Upper lobe of left lung (tissue), 6 donors: ENCODE data around the gene HTR2B. TPM values are rescaled to one million over a fixed set of nuclear protein-coding genes. Genes with fewer than 3 reads are reported as not detected.

Experiments used
- ATAC-seq, 2 donors: fragments of 200-7000 bp; cut with Tn5 transposase; one replicate each; pipeline ENCODE4 v1.9.1; 2022; ENCODE audit warnings: mild to moderate bottlenecking in 2 of 2, moderate library complexity in 2 of 2; ENCODE audit not compliant: low FRiP score in 2 of 2
- DNase-seq, 2 donors: peaks; one replicate each; pipeline ENCODE4 v3.0.0-alpha.2; 2019 to 2020
- H3K27ac ChIP-seq, 4 donors: fragments of 200-600 bp; sonication (generic); one replicate each; pipeline ENCODE4 v1.5.1; 2016 to 2019
- H3K27me3 ChIP-seq, 4 donors: fragments of 200-600 bp; sonication (generic); one replicate each; pipeline ENCODE4 v1.5.1; 2017 to 2019
- H3K36me3 ChIP-seq, 4 donors: fragments of 200-600 bp; sonication (generic); one replicate each; pipeline ENCODE4 v1.5.1; 2016 to 2019
- H3K4me1 ChIP-seq, 4 donors: fragments of 200-600 bp; sonication (generic); one replicate each; pipeline ENCODE4 v1.5.1; 2018 to 2019
- H3K4me3 ChIP-seq, 4 donors: fragments of 200-600 bp; sonication (generic); one replicate each; pipeline ENCODE4 v1.5.1; 2017 to 2019; ENCODE audit warnings: mild to moderate bottlenecking in 2 of 4, moderate library complexity in 1 of 4
- H3K9me3 ChIP-seq, 4 donors: fragments of 200-600 bp; sonication (generic); one replicate each; pipeline ENCODE4 v1.5.1; 2018 to 2019
- CTCF ChIP-seq, 6 experiments: fragments of 450-650 bp in 4 of 6; fragments of 200-600 bp in 2 of 6; sonication (generic) in 2 of 6; IDR thresholded peaks; one replicate each; pipeline ENCODE4 v1.5.1; 2016 to 2019; ENCODE audit warnings: antibody characterized with exemption in 6 of 6
- EP300 ChIP-seq, 4 donors: sonication (generic); formaldehyde crosslinking; IDR thresholded peaks; one replicate each; pipeline ENCODE4 v1.5.1; 2017; ENCODE audit warnings: antibody characterized with exemption in 4 of 4, control low read depth in 2 of 4
- POLR2A ChIP-seq, 4 donors: fragments of 450-650 bp; IDR thresholded peaks; one replicate each; pipeline ENCODE4 v1.5.1; 2016 to 2017; ENCODE audit warnings: antibody characterized with exemption in 4 of 4, mild to moderate bottlenecking in 2 of 4
- POLR2AphosphoS5 ChIP-seq, 2 donors: sonication (generic); formaldehyde crosslinking; IDR thresholded peaks; one replicate each; pipeline ENCODE4 v1.5.1; 2017; ENCODE audit warnings: antibody characterized with exemption in 2 of 2
- WGBS, 2 donors: methylation state at CpG; one replicate each; pipeline ENCODE4 v1.1.5; 2017 to 2018; 5-methylcytosine and 5-hydroxymethylcytosine counted together
- total RNA-seq, 6 donors: library from RNA; depleted of rRNA in 4 of 6; stranded (reverse); fragments of >200 nt in 4 of 6; gene quantifications; one replicate each; pipeline versions ENCODE4 v1.1.0 to v1.2.1, GENCODE V29; 2016 to 2021
- donor health status: DM: no; HTN: no; CAD: no; lungs with moderate emphysema.
- donor health status: DM: no; HTN: yes; CAD: no; lungs with severe emphysema.

HTR2B gene
- total RNA-seq, 6 donors from 2014 or later: 0.15 to 1.0 (median 0.37) TPM; not detected in 1

GRCh38 chr2:231126123-231126522 is 1.3 kb upstream of the HTR2B start:
- H3K4me1 ChIP-seq: peaks cover 0 to 17% (median 4%) of the 10 kb centered on the region in 4 donors
- H3K27ac ChIP-seq: no peak overlapping the region
- no peaks in the 10 kb centered on the region for H3K27me3 ChIP-seq
- WGBS, 2 donors: 94 to 95% methylated on average over 7 of the region's 7 CpGs
- H3K36me3 ChIP-seq: no peaks in the 10 kb centered on the region
- peak in 1 of 2 donors; percentile 31 for DNase-seq
- ATAC-seq: no peak
- H3K9me3 ChIP-seq: no peaks in the 10 kb centered on the region
- TF ChIP-seq CTCF (IDR thresholded peaks at IDR 0.05) (no peak), POLR2A (IDR thresholded peaks at IDR 0.05) (no peak), POLR2AphosphoS5 (IDR thresholded peaks at IDR 0.05) (no peak), EP300 (IDR thresholded peaks at IDR 0.05) (no peak)
- H3K4me3 ChIP-seq: no peak overlapping the region

GRCh38 chr2:231123362-231123898 is 1.4 kb downstream of the HTR2B start:
- DNase-seq (no peak), ATAC-seq (no peak)
- Histone ChIP-seq H3K27ac (no peak overlapping the region), H3K27me3 (no peaks in the 10 kb centered on the region), H3K4me1 (peaks cover 0 to 17% (median 4%) of the 10 kb centered on the region in 4 donors), H3K4me3 (peak overlapping the region in 1 of 4 donors; percentile 18), H3K36me3 (no peaks in the 10 kb centered on the region), H3K9me3 (no peaks in the 10 kb centered on the region)
- WGBS, 2 donors: 59 to 62% methylated on average over 4 of the region's 4 CpGs
- TF ChIP-seq POLR2AphosphoS5 (IDR thresholded peaks at IDR 0.05): no peak
- TF ChIP-seq EP300 (IDR thresholded peaks at IDR 0.05): no peak
- TF ChIP-seq CTCF (IDR thresholded peaks at IDR 0.05): no peak

GRCh38 chr2:231118614-231118942 is 6.3 kb downstream of the HTR2B start:
- no peak for ATAC-seq
- WGBS, 2 donors: 96 to 97% methylated on average over 2 of the region's 2 CpGs

GRCh38 chr2:231117922-231118613 is 6.8 kb downstream of the HTR2B start:
- Histone ChIP-seq H3K27ac (no peak overlapping the region), H3K27me3 (no peaks in the 10 kb centered on the region), H3K36me3 (no peaks in the 10 kb centered on the region), H3K4me1 (peaks cover 0 to 3% (median 0%) of the 10 kb centered on the region in 4 donors), H3K4me3 (no peak overlapping the region), H3K9me3 (no peaks in the 10 kb centered on the region)
- ATAC-seq (no peak), DNase-seq (no peak)
- no peak for TF ChIP-seq POLR2AphosphoS5 (IDR thresholded peaks at IDR 0.05)
- TF ChIP-seq CTCF (IDR thresholded peaks at IDR 0.05): no peak
- no peak for TF ChIP-seq POLR2A (IDR thresholded peaks at IDR 0.05)
- no peak for TF ChIP-seq EP300 (IDR thresholded peaks at IDR 0.05)
- WGBS, 2 donors: 73 to 80% methylated on average over 4 of the region's 4 CpGs

More at GRCh38 chr2:231118614-231118942, 6.3 kb downstream of the HTR2B start:
- TF ChIP-seq POLR2A (IDR thresholded peaks at IDR 0.05) (no peak), CTCF (IDR thresholded peaks at IDR 0.05) (no peak), EP300 (IDR thresholded peaks at IDR 0.05) (no peak), POLR2AphosphoS5 (IDR thresholded peaks at IDR 0.05) (no peak)
- Histone ChIP-seq H3K36me3 (no peaks in the 10 kb centered on the region), H3K27ac (no peak overlapping the region), H3K9me3 (no peaks in the 10 kb centered on the region), H3K4me3 (no peak overlapping the region), H3K27me3 (no peaks in the 10 kb centered on the region), H3K4me1 (peaks cover 0 to 3% (median 1%) of the 10 kb centered on the region in 4 donors)
- DNase-seq: no peak

- ATAC-seq (no peak), DNase-seq (no peak)
- TF ChIP-seq EP300 (IDR thresholded peaks at IDR 0.05) (no peak), CTCF (IDR thresholded peaks at IDR 0.05) (no peak), POLR2AphosphoS5 (IDR thresholded peaks at IDR 0.05) (no peak), POLR2A (IDR thresholded peaks at IDR 0.05) (no peak)
- Histone ChIP-seq H3K36me3 (no peaks in the 10 kb centered on the region), H3K4me3 (no peak overlapping the region), H3K4me1 (peaks cover 0 to 1% (median 0%) of the 10 kb centered on the region in 4 donors), H3K27me3 (no peaks in the 10 kb centered on the region), H3K27ac (no peak overlapping the region), H3K9me3 (no peaks in the 10 kb centered on the region)
- 36 to 41% methylated on average over 1 of the region's 1 CpG for WGBS, 2 donors
Measured at GRCh38 chr2:231117148-231117547, 7.7 kb downstream of the HTR2B start.
